HFFc6 (cell line): ENCODE results near the gene SHC3. TPM values are rescaled to one million over a fixed set of nuclear protein-coding genes. Genes with fewer than 3 reads are reported as not detected.

Source experiments
- DNase-seq: peaks from one replicate; pipeline ENCODE4 v3.0.0-alpha.2; 2018
- H3K27ac Mint-ChIP-seq: 2 replicates; pipeline ENCODE4 v1.8.0; 2020; ENCODE audit warnings: mild to moderate bottlenecking, mixed read lengths
- H3K27me3 Mint-ChIP-seq: 2 replicates; pipeline ENCODE4 v1.8.0; 2021; ENCODE audit warnings: mild to moderate bottlenecking, moderate library complexity, mixed read lengths; ENCODE audit not compliant: insufficient read depth
- H3K36me3 Mint-ChIP-seq: 2 replicates; pipeline ENCODE4 v1.8.0; 2021; ENCODE audit warnings: low read depth, mixed read lengths
- H3K4me1 Mint-ChIP-seq: 2 replicates; pipeline ENCODE4 v1.8.0; 2020; ENCODE audit warnings: low read depth, mixed read lengths
- H3K4me3 Mint-ChIP-seq: 2 replicates; pipeline ENCODE4 v1.8.0; 2020; ENCODE audit warnings: mild to moderate bottlenecking, moderate library complexity, mixed read lengths
- H3K9me3 Mint-ChIP-seq: 2 replicates; pipeline ENCODE4 v1.8.0; 2020; ENCODE audit warnings: mild to moderate bottlenecking, mixed read lengths
- CTCF ChIP-seq: fragments of 200-600 bp; sonication (generic); IDR thresholded peaks from 2 replicates; pipeline ENCODE4 v1.5.0; 2021; ENCODE audit warnings: antibody characterized with exemption, mild to moderate bottlenecking
- total RNA-seq, 6 experiments: library from RNA; stranded (reverse); fragmentation: NEBNext Ultra II Directional; extraction: Animal tissue kit (Norgen Biotek cat#: 25700); gene quantifications; 2 replicates in 1 of 6; 3 replicates in 5 of 6; pipeline ENCODE4 v1.2.3, GENCODE V29; 2021

SHC3 gene
- total RNA-seq, 6 experiments from 2014 or later = 0.28 to 1.9 (median 0.42) TPM

- Mint-ChIP-seq H3K9me3 (no peaks in the 10 kb centered on the region), H3K4me3 (no peak overlapping the region), H3K4me1 (peaks cover 10% of the 10 kb centered on the region), H3K27me3 (peaks cover 2% of the 10 kb centered on the region), H3K27ac (no peak overlapping the region), H3K36me3 (no peaks in the 10 kb centered on the region; the same call in 1 of the 2 replicates)
- no peak for DNase-seq
- TF ChIP-seq CTCF = no peak
These were observed 105.2 kb downstream of the SHC3 start for GRCh38 chr9:89073397-89073796.

DNA sequence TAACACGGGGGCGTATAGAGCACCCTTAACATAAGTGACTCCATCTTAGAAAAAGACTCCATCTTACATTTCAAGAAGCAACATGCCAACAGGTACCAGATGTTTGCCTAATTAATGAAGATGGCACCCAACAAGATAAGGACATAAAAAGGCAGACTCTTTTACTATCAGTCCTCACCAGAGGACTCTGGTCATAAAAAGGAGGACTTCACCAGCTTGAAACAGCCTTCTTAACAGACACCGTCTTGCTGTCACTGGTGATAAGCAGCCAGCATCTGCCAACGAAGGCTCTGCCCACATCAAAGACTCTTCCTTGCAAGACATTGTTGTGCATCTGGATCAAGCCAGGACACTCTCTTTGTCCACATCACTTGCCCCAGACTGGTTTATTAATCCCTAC lies 107.0 kb downstream of the SHC3 start:
- Mint-ChIP-seq H3K9me3 (no peaks in the 10 kb centered on the region), H3K27me3 (no peaks in the 10 kb centered on the region; the same call in none of the 2 replicates), H3K27ac (no peak overlapping the region), H3K4me3 (no peak overlapping the region), H3K4me1 (no peaks in the 10 kb centered on the region), H3K36me3 (no peaks in the 10 kb centered on the region; the same call in 1 of the 2 replicates)
- DNase-seq = no peak
- TF ChIP-seq CTCF = no peak

GRCh38 chr9:89066835-89067234 lies 111.8 kb downstream of the SHC3 start:
- no peak for TF ChIP-seq CTCF
- H3K27me3 Mint-ChIP-seq = peaks cover 2% of the 10 kb centered on the region; the same call in 1 of the 2 replicates
- H3K4me1 Mint-ChIP-seq = no peaks in the 10 kb centered on the region
- DNase-seq = no peak
- H3K27ac Mint-ChIP-seq = no peak overlapping the region
- H3K4me3 Mint-ChIP-seq = no peak overlapping the region
- no peaks in the 10 kb centered on the region; the same call in 1 of the 2 replicates for H3K36me3 Mint-ChIP-seq
- H3K9me3 Mint-ChIP-seq = no peaks in the 10 kb centered on the region

DNA sequence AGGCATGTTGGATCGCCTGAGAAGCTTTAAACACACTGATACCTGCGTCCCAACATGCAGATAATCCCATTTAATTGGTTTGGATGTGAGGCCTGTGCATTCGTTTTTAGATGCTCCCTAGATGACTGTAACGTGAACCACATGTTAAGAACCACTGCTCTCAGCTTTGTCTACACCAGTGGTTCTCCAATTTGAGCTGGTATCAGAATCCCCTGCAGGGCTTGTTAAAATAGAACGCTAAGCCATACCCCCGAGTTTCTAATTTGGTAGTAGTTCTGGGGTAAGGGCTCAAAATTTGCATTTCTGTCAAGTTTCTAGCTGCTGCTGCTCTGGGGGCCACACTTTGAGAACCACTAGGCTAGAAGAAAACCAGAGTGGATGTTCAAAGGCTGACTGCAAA lies 112.7 kb downstream of the SHC3 start:
- Mint-ChIP-seq H3K4me1 (no peaks in the 10 kb centered on the region), H3K9me3 (no peaks in the 10 kb centered on the region), H3K4me3 (no peak overlapping the region), H3K27ac (no peak overlapping the region), H3K27me3 (peaks cover 2% of the 10 kb centered on the region), H3K36me3 (no peaks in the 10 kb centered on the region; the same call in 1 of the 2 replicates)
- no peak for TF ChIP-seq CTCF
- DNase-seq = no peak

DNA sequence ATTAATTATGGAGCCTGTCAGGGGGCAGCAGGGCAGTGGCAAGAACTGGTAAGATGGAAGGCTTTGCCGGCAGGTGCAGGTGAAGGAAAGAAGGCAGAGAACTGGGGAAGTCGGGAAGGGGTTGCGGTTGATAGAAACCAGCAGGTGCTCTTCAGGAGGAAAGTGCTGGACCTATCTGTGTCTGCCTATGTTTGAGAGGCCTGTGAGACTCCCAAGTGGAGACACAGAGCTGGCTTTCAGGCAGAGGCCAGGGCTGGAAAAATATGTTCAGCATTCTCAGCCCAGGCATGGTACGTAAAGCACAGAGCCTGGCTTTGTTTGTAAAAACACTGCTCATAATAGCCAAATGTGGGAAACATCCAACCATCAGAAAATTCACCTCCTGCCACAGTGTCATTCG lies 117.8 kb downstream of the SHC3 start:
- Mint-ChIP-seq H3K4me3 (no peak overlapping the region), H3K9me3 (no peaks in the 10 kb centered on the region), H3K36me3 (no peaks in the 10 kb centered on the region), H3K27me3 (peaks cover 2% of the 10 kb centered on the region), H3K4me1 (no peaks in the 10 kb centered on the region), H3K27ac (no peak overlapping the region)
- TF ChIP-seq CTCF = no peak
- DNase-seq = no peak
